HCEC 1CT (cell line): Measurements from ENCODE around the gene GLT8D2.

ENCODE experiments used
- DNase-seq: peaks from one replicate; pipeline ENCODE4 v3.0.0-alpha.2; 2017

GLT8D2 gene

GRCh38 chr12:104049903-104050356, at the start of gene GLT8D2:
GLT8D2 (minus strand) TSS chr12:104050187; CDS start chr12:104019648, 30,539 bp downstream.
- peak; percentile 75 for DNase-seq

- no peak for DNase-seq
Measured at GRCh38 chr12:104097954-104098353, 48.0 kb upstream of the GLT8D2 start.

GRCh38 chr12:104095289-104095688, 45.3 kb upstream of the GLT8D2 start:
- no peak for DNase-seq

- peak; percentile 77 for DNase-seq
Measured at GRCh38 chr12:104094284-104094683, 44.3 kb upstream of the GLT8D2 start.

GRCh38 chr12:104091136-104091535, 41.1 kb upstream of the GLT8D2 start:
- no peak for DNase-seq

- no peak for DNase-seq
Measured at GRCh38 chr12:104090685-104091084, 40.7 kb upstream of the GLT8D2 start.

- no peak for DNase-seq
Measured at GRCh38 chr12:104083769-104084475, 33.9 kb upstream of the GLT8D2 start.

- no peak for DNase-seq
Measured at GRCh38 chr12:104080764-104081163, 30.8 kb upstream of the GLT8D2 start.

- DNase-seq: no peak
Measured at GRCh38 chr12:104079024-104079423, 29.0 kb upstream of the GLT8D2 start.

- DNase-seq: no peak
Measured at GRCh38 chr12:104073699-104074098, 23.7 kb upstream of the GLT8D2 start.

- DNase-seq: no peak
Measured at GRCh38 chr12:104072099-104072498, 22.1 kb upstream of the GLT8D2 start.

GRCh38 chr12:104064842-104065427, 14.9 kb upstream of the GLT8D2 start:
- DNase-seq: peak; percentile 22

- DNase-seq: peak; percentile 88
Measured at GRCh38 chr12:104064031-104064841, 14.2 kb upstream of the GLT8D2 start, which contains the start of gene HCFC2. HCFC2 (plus strand) TSS chr12:104064531; CDS start chr12:104064561, 30 bp downstream.

- DNase-seq: no peak
Measured at GRCh38 chr12:104063712-104064030, 13.7 kb upstream of the GLT8D2 start.

- no peak for DNase-seq
Measured at GRCh38 chr12:104060791-104061190, 10.8 kb upstream of the GLT8D2 start.

GRCh38 chr12:104059963-104060362, 10.0 kb upstream of the GLT8D2 start:
- DNase-seq: no peak

- no peak for DNase-seq
Measured at GRCh38 chr12:104058802-104059201, 8.8 kb upstream of the GLT8D2 start.

GRCh38 chr12:104057771-104058197, 7.8 kb upstream of the GLT8D2 start:
- peak; percentile 28 for DNase-seq

- no peak for DNase-seq
Measured at GRCh38 chr12:104056419-104056972, 6.5 kb upstream of the GLT8D2 start.

- DNase-seq: no peak
Measured at GRCh38 chr12:104055686-104056388, 5.8 kb upstream of the GLT8D2 start.

GRCh38 chr12:104054681-104055346, 4.8 kb upstream of the GLT8D2 start:
- DNase-seq: no peak

- DNase-seq: no peak
Measured at GRCh38 chr12:104050436-104050835, 449 bp upstream of the GLT8D2 start.
